Measurements from ENCODE around the gene SLC35A4. TPM values are rescaled to one million over a fixed set of nuclear protein-coding genes. Genes with fewer than 3 reads are reported as not detected.

SLC35A4 gene
- total and polyA plus RNA-seq, 2 of the 8 experiments (the other 6 are each of a cell fraction or from before 2014, with no cell fraction given): 78.6 to 133 TPM

- Histone ChIP-seq H3K36me3 (ENCODE audit: control insufficient read depth in 2 of 4, insufficient read depth in 4 of 4, low read length in 3 of 4) (peaks cover 8 to 27% (median 21%) of the 10 kb centered on the region in 4 experiments), H2BK20ac (ENCODE audit: low read length) (no peak overlapping the region), H3K4me1 (replicated peaks in 1 of 4; ENCODE audit: control insufficient read depth in 3 of 4, insufficient read depth in 4 of 4, low read length in 3 of 4) (peaks cover 0 to 6% (median 5%) of the 10 kb centered on the region in 4 experiments; a peak in 4 of 7 replicates), H3K4ac (replicated peaks; ENCODE audit: insufficient read length, low read depth, low read length) (no peak overlapping the region), H3K4me2 (ENCODE audit: insufficient read depth in 1 of 2, low read depth in 2 of 2, low read length in 2 of 2) (no peak overlapping the region; a peak in 1 of 4 replicates), H3K9me3 (ENCODE audit: insufficient read depth in 2 of 2, low read depth in 1 of 2, low read length in 1 of 2) (no peaks in the 10 kb centered on the region), H3K56ac (replicated peaks; ENCODE audit: insufficient read length, low read depth, low read length) (no peak overlapping the region), H2BK12ac (ENCODE audit: low read depth, low read length) (no peak overlapping the region), H3K18ac (ENCODE audit: extremely low read depth, low read length) (no peak overlapping the region), H2AK5ac (ENCODE audit: low read depth, low read length) (no peak overlapping the region), H3K4me3 (ENCODE audit: extremely low read depth in 1 of 4, insufficient read depth in 2 of 4, low read depth in 3 of 4, low read length in 4 of 4) (no peak overlapping the region), H3K27me3 (replicated peaks in 1 of 4; ENCODE audit: control insufficient read depth in 3 of 4, extremely low read depth in 1 of 4, insufficient read depth in 3 of 4, low read length in 3 of 4) (no peaks in the 10 kb centered on the region), H3K79me2 (ENCODE audit: control insufficient read depth in 1 of 2, insufficient read depth in 2 of 2, low read length in 2 of 2) (peaks cover 9 to 39% of the 10 kb centered on the region in 2 experiments; a peak in 3 of 4 replicates), H3K27ac (ENCODE audit: low read depth, low read length) (no peak overlapping the region), H3K23ac (ENCODE audit: insufficient read length) (no peak overlapping the region), H4K20me1 (replicated peaks in 1 of 2; ENCODE audit: control insufficient read depth in 1 of 2, insufficient read depth in 2 of 2, low read length in 2 of 2) (peaks cover 0 to 8% of the 10 kb centered on the region in 2 experiments), H4K91ac (replicated peaks; ENCODE audit: insufficient read length, low read length) (no peak overlapping the region), H2BK5ac (ENCODE audit: low read depth, low read length) (no peak overlapping the region), H4K5ac (ENCODE audit: insufficient read length, low read depth, low read length) (no peak overlapping the region), H3K9ac (replicated peaks in 1 of 4; ENCODE audit: extremely low read depth in 1 of 4, low read depth in 3 of 4, low read length in 3 of 4) (no peak overlapping the region), H4K8ac (ENCODE audit: extremely low read depth, insufficient read depth, low read length) (no peak overlapping the region), H2BK120ac (replicated peaks; ENCODE audit: low read depth, low read length) (no peak overlapping the region), H3K79me1 (ENCODE audit: low read depth, low read length) (peaks cover 5% of the 10 kb centered on the region), H2AFZ (ENCODE audit: low read length) (no peak overlapping the region), H3K23me2 (ENCODE audit: low read depth, low read length) (peaks cover 7% of the 10 kb centered on the region; the same call in 1 of the 2 replicates), H2BK15ac (ENCODE audit: low read length) (no peak overlapping the region), H3K14ac (ENCODE audit: insufficient read length) (no peak overlapping the region)
- CTCF ChIA-PET (ENCODE audit: partially characterized antibody): interaction anchor here (1.0 kb wide), 1 partner anchor 191 kb away, joined by 3 read pairs; no protein-coding TSS in a partner anchor
- POLR2A ChIA-PET (ENCODE audit: partially characterized antibody): interaction anchor here (1.0 to 10.8 kb wide), 3 partner anchors 8 to 74 kb away, joined by 4 to 191 read pairs (median 94); partner anchors contain the start of gene EIF4EBP3
- TF ChIP-seq KDM4A (IDR thresholded peaks at IDR 0.05; ENCODE audit: low read depth, low read length, severe bottlenecking) (no peak), NANOG (IDR thresholded peaks at IDR 0.05; ENCODE audit: insufficient read depth, low read depth, low read length, poor library complexity, severe bottlenecking) (no peak)
- WGBS, 2 experiments (ENCODE audit: extremely low coverage in 1 of 2, insufficient coverage in 1 of 2, insufficient read length in 1 of 2, insufficient replicate concordance in 2 of 2, low coverage in 1 of 2, low lambda C conversion rate in 2 of 2, missing lambda C conversion rate in 1 of 2): 87% methylated on average over 2 of the region's 2 CpGs; no CpG with 5 or more reads in 1 of the 2 experiments
- DNase-seq (ENCODE audit: low read depth in 1 of 2, low spot score in 2 of 2): no peak
- no peak for FAIRE-seq
Measured at GRCh38 chr5:140554454-140554853, 10.2 kb upstream of the SLC35A4 start.
